NCI-H748 (cell line): ENCODE measurements around the gene PRICKLE3.

ENCODE experiments used
- DNase-seq: peaks from one replicate; lab custom pipeline; 2025; ENCODE audit not compliant: unreplicated experiment; lab: John Stamatoyannopoulos, UW

Gene PRICKLE3

GRCh38 chrX:49186125-49187027 lies at the start of gene PRICKLE3:
Gene PRICKLE3, minus strand, starts transcription at chrX:49186373. Its CDS starts 76 bp downstream, at chrX:49186297.
- DNase-seq = peak; percentile 78

- DNase-seq = no peak
Observed at GRCh38 chrX:49233887-49234555, 47.8 kb upstream of the PRICKLE3 start.

- DNase-seq = no peak
Observed at GRCh38 chrX:49233176-49233575, 47.0 kb upstream of the PRICKLE3 start, which contains the start of gene CACNA1F. Gene CACNA1F, minus strand, starts transcription at chrX:49233340. Its CDS starts 31 bp downstream, at chrX:49233309.

GRCh38 chrX:49232525-49232924 lies 46.4 kb upstream of the PRICKLE3 start:
- DNase-seq = no peak

- no peak for DNase-seq
Observed at GRCh38 chrX:49231333-49232000, 45.3 kb upstream of the PRICKLE3 start.

GRCh38 chrX:49230500-49231232 lies 44.5 kb upstream of the PRICKLE3 start:
- DNase-seq = no peak

GRCh38 chrX:49228185-49228584 lies 42.0 kb upstream of the PRICKLE3 start:
- no peak for DNase-seq

GRCh38 chrX:49227726-49228125 lies 41.6 kb upstream of the PRICKLE3 start:
- no peak for DNase-seq

GRCh38 chrX:49226946-49227345 lies 40.8 kb upstream of the PRICKLE3 start:
- no peak for DNase-seq

GRCh38 chrX:49225858-49226257 lies 39.7 kb upstream of the PRICKLE3 start:
- no peak for DNase-seq

- DNase-seq = no peak
Observed at GRCh38 chrX:49221868-49222267, 35.7 kb upstream of the PRICKLE3 start.

- no peak for DNase-seq
Observed at GRCh38 chrX:49220100-49220499, 33.9 kb upstream of the PRICKLE3 start.

GRCh38 chrX:49214996-49215526 lies 28.9 kb upstream of the PRICKLE3 start:
- no peak for DNase-seq

- no peak for DNase-seq
Observed at GRCh38 chrX:49214416-49214815, 28.2 kb upstream of the PRICKLE3 start.

- no peak for DNase-seq
Observed at GRCh38 chrX:49212861-49213260, 26.7 kb upstream of the PRICKLE3 start.

- DNase-seq = no peak
Observed at GRCh38 chrX:49212209-49212608, 26.0 kb upstream of the PRICKLE3 start.

- no peak for DNase-seq
Observed at GRCh38 chrX:49211074-49211473, 24.9 kb upstream of the PRICKLE3 start.

GRCh38 chrX:49210406-49210805 lies 24.2 kb upstream of the PRICKLE3 start:
- no peak for DNase-seq

GRCh38 chrX:49209434-49210251 lies 23.5 kb upstream of the PRICKLE3 start:
- no peak for DNase-seq

GRCh38 chrX:49208399-49208798 lies 22.2 kb upstream of the PRICKLE3 start:
- no peak for DNase-seq
